GM21367 (cell line): Measurements from ENCODE around the gene RPUSD3.

ENCODE experiments used
- ATAC-seq: cut with Tn5 transposase; IDR thresholded peaks from one replicate; pipeline ENCODE4 v1.9.1; 2021; ENCODE audit not compliant: unreplicated experiment

RPUSD3 gene

DNA sequence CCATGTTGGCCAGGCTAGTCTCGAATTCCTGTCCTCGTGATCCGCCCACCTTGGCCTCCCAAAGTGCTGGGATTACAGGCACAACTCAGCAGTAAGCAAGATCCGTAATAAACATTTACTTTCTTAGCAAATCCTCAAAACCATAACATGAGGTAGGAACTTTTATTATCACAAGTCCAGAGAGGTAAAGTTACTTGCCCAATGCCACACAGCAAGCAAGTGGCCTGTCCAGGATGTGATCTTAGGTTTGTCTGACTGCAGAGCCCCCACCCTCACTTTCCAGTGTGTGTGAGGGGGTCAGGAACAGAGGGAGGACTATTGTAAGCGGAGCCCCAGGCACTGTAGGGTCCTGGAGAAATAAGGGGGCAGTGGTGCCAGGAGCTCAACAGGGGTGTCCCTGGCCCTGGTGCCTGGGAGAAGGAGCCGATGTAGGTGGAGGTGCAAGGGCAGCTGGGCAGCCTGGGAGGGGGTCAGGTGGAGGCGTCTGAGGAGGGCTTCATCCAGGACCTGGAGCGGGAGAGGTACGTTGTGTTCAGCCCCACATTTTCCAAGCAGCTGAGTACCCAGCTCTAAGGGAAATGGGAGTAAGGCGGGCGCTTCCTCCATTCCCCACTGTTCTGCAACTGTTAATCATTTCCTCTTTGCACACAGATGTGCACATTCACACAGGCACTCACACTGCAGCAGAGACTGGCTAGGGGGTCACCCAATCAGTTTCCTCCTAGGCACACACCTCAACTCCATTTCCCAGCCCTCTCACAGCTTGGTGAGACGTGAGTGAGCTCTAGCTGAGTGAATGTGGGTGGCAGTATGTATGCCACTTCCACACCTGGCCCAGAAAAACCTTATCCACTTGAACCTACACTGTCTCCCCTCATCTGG lies 5.9 kb downstream of the RPUSD3 start:
- ATAC-seq, result no peak

DNA sequence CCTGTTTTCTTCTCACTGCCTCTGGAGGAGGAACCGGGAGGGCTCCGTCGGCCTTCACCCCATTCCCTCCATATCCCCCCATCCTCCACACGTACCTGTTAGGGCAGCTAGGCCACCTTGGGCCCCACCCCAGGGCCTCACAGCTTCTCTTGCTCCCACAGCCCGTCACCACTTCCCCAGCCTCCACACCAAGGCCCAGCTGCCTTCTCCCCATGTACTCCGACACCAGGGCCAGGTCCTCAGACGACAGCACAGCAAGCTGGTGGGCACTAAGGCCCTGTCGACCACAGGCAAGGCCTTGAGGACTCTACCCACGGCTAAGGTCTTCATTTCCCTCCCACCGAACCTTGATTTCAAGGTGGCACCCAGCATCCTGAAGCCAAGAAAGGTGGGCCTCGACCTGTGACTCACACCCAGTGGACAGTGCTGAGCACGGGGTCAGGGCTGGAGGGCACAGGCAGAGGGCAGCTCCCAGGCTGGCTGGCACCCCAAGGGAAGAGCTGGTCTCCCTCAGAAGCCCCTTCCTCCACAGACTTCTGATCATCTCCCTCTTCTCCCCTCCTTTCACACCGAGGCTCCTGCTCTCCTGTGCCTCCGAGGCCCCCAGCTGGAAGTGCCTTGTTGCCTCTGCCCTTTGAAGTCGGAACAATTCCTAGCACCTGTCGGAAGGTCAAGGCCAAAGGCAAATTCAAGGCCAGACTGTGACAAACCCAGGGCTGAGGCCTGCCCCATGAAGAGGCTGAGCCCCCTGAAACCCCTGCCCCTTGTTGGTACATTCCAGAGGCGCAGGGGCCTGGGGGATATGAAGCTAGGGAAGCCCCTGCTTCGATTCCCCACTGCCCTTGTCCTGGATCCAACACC lies 9.1 kb downstream of the RPUSD3 start:
- no peak for ATAC-seq

DNA sequence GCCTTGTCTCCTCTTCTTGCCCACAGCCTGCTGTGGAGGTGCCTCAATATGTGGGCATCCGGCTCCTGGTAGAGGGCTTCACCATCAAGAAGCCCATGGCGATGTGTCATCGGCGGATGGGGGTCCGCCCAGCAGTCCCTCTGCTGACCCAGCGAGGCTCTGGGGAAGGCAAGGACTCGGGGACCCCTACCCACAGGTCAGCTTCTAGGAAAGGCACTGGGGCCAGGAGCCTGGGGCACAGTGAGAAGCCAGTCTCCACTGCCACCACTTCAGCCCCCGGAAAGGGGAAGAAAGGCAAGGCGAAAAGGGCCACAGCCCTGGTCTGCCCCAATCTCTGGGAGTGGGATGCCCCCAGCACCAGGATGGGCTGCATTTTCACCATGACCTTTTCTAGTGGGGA lies 10.7 kb downstream of the RPUSD3 start:
- ATAC-seq, result no peak

DNA sequence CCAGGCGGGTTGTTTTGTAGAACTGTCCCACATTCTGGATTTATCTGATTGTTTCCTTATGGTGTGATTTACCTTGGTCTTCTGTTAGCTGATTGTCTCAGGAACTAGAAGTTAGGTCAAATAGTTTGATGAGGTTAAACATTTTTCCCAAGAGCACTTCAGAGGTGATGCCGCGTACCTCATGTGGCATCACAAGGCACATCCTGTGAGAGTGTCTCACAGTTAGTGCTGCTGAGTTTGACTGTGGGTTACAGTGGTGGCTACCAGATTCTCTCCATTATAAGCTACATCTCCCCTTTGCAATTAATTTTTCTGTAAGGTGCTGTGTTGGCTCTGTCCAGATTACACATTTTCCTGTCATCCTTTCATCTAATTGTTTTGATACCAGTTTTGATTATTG lies 12.6 kb downstream of the RPUSD3 start:
- ATAC-seq, result no peak

DNA sequence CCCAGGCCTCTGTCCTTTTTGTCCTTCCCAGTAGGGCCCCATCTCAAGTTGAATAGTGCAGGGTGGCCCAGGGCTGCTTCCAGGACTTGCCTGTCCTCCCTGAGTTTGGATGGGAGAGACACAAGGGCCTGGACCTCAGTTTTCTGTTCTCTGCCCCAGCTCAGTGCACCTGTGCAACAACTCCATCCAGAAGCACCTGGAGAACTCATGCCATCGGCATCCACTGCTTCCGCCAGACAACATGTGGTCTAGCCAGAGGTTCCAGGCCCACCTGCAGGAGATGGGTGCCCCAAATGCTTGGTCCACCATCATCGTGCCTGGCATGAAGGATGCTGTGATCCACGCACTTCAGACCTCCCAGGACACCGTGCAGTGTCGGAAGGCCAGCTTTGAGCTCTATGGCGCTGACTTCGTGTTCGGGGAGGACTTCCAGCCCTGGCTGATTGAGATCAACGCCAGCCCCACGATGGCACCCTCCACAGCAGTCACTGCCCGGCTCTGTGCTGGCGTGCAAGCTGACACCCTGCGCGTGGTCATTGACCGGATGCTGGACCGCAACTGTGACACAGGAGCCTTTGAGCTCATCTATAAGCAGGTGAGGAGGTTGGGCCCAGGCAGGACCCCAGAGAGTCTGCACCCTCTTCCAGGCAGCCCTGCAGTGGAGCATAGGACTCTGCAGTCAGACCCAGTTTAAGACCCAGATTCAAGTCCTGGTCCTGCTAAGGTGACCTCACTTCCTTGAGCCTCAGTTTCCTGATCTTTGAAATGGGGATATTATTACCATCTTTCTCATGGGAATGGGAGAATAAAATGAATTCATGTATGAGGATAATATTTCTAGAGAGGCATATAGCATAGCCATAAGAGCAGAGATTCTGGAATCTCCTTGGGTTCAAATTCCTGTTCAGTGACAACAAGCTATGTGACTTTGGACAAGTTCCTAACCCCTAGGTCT lies 14.7 kb downstream of the RPUSD3 start:
- no peak for ATAC-seq

DNA sequence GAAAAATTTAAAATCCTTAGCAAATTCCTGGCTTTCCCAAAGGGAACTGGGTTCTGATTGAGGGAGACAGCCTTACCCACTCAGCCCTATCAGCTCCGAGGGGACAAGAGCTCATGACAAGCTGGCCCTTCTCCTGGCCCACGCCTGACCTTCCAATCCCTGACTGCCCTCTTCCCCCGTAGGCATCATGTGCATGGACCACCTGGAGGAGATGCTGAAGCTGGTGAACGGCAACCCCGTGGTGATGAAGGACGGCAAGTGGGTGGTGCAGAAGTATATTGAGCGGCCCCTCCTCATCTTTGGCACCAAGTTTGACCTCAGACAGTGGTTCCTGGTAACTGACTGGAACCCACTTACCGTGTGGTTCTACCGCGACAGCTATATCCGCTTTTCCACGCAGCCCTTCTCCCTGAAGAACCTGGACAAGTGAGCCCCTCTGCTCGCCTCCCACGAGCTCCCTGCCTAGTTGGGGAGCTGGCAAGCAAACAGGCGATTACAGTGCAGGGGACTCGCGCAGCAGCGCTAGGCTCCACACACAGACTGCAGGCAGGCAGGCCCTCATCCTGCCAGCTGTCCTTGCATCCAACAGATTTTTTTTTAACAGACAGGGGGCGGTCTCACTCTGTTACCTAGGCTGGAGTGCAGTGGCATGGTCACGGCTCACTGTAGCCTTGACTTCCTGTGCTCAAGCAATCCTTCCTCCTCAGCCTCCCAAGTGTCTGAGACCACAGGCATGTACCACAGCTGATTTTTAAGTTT lies 16.8 kb downstream of the RPUSD3 start:
- ATAC-seq, result no peak

DNA sequence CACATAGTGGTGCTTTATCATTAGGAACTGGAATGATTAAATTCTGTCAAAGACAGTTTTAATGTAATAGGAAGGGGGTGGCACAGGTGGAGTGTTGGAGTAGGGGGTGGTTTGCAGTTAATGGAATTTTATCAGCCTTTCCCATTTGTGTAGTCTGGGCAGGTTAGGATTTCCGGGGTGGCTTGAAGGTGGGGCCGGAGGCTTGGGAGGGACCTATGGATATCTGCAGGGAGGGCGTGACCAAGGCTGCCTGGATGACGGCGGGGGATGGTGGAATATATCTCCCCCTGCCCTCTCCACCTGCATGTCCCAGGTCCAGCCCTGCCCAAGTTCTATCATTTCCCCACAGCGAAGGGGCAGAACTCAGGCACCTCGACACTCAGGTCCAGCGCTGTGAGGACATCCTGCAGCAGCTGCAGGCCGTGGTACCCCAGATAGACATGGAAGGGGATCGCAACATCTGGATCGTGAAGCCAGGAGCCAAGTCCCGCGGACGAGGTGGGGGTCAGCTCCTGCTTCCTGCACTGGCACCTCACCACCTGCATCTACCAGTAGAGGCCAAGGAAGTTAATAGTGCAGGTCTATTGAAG lies 18.3 kb downstream of the RPUSD3 start:
- ATAC-seq, result no peak

DNA sequence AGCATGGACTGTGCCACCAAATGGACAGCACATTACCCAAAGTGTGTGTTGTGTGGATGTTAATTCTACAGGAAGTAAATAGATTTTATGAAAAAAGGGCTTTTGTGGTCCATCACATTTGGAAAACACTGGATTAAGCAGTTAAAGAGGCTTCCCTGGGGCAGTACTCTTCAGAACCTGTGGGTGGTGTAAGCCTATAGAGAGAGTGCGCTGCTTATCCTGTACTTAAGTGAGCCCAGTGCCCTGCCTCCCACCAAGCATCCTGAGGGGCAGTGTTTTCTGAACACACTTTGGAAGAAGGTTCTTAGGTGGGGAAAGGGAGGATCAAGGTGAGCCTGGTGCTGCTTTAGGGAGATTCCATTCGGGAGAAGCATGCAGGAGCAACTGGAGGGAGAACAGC lies 22.9 kb downstream of the RPUSD3 start:
- ATAC-seq, result no peak

DNA sequence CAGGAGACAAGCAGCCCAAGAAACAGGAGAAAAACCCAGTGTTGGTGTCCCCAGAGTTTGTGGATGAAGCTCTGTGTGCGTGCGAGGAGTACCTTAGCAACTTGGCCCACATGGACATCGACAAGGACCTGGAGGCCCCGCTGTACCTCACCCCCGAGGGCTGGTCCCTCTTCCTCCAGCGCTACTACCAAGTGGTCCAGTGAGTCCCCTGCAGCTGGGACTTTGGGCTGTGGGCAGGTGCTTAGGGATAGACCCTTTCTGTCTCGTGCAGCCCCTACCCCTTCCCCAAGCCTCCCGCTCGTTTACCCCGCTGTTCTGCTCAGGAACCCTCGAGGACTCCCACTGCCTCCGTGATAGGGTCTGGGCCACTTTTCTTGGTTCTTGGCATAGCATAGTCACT lies 23.3 kb downstream of the RPUSD3 start:
- ATAC-seq, result no peak

DNA sequence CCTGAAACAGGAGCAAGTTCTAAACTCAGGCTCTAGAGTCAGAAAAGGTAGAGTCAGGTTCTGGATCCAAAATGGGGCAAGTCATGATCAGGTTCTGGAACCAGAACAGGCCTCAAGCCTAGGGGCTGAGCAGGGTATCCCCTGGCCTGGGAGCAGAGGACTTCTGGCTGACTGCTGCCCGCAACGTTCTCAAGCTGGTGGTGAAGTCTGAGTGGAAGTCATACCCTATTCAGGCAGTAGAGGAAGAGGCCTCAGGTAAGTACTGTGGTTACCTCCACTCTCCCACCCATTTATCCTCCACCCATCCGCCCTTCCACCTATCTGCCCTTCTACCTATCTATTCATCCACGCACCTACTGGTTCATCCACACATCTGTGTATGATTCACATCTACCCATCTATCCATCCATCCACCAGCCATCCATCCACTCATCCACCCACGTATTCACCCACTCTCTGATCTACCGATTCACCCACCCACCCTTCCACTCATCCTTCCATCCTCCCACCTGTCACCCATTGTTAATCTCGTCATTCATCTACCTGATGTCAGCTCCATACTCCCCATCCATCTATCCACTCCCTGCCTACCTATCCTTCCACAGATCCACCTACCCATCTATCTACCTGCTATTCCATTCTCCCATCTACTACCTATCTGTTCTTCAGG lies 25.0 kb downstream of the RPUSD3 start:
- no peak for ATAC-seq

DNA sequence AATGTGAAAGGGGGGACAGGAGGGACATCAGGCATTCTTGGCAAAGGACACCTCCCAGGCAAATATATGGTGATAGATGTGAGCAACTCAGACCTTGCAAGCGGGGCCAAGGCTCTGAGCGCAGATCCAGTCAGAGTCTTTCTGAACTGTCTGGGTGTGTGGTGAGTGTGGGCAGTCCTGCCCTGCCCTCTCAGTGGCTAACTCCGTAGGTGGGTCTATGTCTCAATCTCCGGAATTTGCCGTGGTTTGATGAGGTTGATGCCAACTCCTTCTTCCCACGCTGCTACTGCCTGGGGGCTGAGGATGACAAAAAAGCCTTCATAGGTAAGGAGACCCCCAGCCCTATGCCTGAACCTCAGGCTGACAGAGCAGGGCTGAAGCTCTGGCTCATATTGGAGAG lies 26.4 kb downstream of the RPUSD3 start:
- no peak for ATAC-seq

DNA sequence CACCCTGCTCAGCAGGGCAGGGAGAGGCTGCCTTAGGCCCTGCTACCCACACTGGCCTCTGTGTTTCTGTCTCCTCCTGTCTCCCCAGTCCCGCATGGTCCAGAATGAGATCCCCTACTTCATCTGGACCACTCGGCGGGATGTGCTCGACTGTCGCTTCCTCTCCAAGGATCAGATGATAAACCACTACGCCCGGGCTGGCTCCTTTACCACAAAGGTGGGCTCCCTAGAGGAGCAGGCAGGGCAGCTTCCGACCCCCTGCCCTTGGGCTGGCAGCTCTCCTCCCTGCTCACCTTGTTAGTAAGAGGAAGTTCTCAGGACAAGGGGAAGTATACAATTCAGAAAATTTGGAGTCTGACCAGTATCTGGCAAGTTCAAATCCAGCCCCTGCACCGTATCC lies 27.8 kb downstream of the RPUSD3 start:
- no peak for ATAC-seq

DNA sequence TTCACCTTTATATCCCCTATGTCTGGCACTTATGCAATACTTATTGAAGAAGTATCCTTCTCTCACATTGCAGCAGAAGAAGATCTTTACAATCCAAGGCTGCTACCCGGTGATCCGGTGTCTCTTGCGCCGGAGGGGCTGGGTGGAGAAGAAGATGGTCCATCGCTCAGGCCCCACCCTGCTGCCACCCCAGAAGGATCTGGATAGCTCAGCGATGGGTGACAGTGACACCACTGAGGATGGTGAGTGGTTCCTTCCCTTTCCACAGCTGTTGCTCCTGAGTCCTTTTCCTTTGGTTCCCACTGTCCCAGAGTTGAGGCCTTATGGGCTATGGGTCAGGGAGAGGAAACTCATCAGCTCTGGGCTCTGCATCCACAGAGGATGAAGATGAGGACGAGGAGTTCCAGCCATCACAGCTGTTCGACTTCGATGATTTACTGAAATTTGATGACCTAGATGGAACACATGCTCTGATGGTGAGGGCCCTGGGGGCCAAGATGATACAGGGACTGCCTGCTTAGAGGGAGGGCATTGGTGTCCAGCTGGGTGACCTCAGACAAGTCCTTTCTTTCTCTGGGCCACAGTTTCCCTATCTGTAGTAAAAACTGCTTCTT lies 30.8 kb downstream of the RPUSD3 start:
- ATAC-seq, result no peak

DNA sequence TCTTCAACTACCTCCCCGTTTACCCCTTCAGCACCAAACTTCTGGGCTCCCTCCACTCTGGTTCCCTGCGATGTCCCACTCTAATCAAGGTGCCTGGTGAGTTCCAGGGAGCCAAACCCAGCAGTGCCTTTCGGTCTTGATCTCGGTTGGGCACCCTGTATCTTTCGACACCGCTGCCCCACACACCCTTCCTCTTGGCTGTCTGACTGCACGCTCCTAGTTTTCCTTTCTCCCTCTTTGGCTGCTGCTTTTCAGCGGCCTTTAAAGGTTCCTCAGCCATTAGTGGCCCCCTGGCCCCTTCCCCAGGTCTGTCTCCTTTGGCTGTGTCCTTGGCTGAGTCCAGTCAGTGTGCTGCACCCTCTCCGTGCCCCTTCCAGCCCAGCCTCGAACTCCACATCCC lies 33.0 kb downstream of the RPUSD3 start:
- no peak for ATAC-seq

DNA sequence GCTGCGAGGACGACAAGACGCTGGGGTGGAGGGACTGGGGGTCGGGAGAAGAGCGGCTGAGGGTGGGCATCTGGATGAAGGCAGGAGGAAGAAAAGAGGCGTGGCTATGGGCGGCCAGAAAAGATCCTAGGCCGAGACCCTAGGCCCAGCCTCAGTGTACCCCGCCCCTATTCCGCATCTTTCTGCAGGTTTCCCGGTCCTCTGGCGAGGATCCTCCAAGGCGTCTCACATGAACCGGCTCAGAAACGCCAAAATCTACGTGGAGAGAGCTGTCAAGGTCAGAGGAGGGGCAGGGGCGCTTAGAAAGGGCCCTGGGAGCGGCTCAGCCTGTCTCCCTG lies 33.4 kb downstream of the RPUSD3 start:
- ATAC-seq, result no peak

DNA sequence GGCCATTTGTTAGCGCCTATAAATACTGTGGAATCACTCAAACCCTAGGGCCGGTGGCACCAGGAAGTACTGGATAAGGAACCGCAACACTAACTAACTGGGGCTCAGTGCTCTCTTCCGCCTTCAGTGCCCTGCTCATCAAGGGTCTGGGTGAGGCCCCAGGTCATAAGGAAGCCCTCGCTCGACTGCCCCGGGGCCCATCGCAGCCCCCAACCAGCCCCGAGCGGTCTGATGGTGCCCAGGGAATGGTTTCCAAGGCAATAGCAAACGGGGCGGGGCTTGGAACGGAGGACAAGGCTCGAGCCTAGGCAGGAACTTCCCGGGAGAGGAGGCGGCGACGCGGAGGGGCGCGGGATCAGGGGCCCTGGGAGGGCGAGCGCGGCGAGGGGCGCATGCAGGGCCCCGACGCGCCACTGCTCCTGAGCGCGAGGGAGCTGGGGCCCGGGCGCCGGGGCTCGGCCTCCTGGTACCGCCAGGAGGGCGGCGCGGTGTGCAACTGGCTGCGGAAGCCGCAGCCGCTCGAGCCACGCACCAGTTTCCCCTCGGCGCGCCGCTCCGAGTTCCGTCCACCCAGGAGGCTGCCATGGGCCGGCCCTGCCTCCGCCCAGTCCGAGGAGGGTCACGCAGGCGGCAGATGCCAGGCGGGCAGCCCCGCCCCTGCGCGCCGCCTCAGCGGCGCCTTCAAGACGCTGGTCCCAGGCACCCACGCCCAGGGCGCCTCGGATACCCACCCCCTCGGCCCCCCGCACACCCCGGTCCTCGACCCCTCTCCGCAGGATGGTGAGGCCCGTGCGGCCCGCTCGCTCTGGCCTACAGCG lies 34.0 kb downstream of the RPUSD3 start, which contains the start of gene TTLL3:
TTLL3 (plus strand) TSS at position 648 of the 818 bp plus-strand sequence. CDS start 400 bp downstream, outside the sequence.
- no peak for ATAC-seq

DNA sequence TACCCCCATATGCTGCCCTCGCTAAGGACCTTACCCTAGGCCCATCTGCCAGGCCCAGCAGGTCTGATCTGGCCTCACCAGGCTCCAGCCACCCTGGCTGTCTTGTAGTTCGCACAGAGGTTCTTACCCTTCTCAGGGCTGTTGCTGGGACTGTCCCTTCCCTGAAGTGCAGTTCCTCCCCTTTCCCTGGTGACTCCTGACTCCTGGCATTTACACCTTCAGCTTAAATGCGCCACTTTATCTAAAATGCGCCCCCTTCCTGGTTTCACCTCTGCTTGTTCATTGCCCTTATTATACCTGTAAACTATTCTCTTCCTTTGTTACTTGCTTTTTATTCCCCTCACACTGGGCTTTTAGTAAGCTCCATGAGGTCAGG lies 34.6 kb downstream of the RPUSD3 start:
- ATAC-seq, result no peak
